ENCODE measurements around the gene SEMA3D.

SEMA3D gene

DNA sequence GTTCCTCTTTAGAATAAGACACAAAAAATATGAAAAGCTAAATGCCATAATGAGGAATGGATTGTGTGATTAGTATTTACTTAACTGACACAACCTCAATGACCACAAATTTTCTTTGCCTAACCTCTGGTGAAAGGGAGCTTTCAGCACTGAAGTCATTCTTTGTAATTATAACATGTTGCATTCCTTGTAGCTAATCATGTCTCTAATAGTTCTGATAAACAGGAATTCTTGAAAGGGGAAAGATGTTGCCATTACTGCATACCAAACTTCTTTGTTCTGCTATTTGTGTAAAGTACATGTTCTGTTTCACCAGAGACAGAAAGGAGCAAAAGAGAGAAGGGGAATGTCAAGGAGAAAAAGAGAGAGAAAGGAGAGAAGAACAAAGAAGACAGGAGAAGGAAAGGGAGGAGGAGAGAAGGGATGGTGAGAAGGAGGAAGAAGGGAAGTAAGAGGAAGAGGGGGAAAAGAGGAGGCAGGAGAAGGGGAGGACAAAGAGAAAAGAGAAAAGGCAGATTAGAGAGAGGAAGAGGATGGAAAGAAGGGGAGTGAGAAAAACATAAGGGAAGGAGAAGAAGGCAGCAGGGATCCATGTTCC is 120.9 kb downstream of the SEMA3D start:
- peak; percentile 11 for DNase-seq (ENCODE audit: low read depth)
- H3K4me3 ChIP-seq (ENCODE audit: low read length): no peak overlapping the region
- TF ChIP-seq, protein P1, sequence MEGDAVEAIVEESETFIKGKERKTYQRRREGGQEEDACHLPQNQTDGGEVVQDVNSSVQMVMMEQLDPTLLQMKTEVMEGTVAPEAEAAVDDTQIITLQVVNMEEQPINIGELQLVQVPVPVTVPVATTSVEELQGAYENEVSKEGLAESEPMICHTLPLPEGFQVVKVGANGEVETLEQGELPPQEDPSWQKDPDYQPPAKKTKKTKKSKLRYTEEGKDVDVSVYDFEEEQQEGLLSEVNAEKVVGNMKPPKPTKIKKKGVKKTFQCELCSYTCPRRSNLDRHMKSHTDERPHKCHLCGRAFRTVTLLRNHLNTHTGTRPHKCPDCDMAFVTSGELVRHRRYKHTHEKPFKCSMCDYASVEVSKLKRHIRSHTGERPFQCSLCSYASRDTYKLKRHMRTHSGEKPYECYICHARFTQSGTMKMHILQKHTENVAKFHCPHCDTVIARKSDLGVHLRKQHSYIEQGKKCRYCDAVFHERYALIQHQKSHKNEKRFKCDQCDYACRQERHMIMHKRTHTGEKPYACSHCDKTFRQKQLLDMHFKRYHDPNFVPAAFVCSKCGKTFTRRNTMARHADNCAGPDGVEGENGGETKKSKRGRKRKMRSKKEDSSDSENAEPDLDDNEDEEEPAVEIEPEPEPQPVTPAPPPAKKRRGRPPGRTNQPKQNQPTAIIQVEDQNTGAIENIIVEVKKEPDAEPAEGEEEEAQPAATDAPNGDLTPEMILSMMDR (IDR thresholded peaks at IDR 0.05; ENCODE audit: insufficient read depth, low read depth, low read length, missing control alignments): no peak

DNA sequence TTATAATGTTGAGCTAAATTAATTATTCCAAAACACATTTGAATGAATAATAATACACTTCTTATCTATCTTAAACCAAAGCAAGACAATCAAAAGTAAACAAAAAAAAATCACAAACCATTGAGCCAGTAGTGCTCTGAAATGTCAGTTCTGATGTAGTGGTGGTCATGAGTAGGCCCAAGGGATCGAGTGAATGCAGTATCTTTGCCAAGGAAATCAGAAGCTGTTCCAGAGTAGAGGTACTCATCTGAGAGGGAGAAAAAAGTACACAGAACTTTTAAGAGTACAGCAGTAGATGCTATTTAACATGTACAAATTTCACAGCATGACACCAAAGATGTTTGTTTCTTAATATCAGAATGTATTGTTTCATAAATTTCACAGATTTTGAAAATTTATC is 121.5 kb downstream of the SEMA3D start:
- TF ChIP-seq, protein P1 (IDR thresholded peaks at IDR 0.05; ENCODE audit: insufficient read depth, low read depth, low read length, missing control alignments): no peak
- no peak overlapping the region for H3K4me3 ChIP-seq (ENCODE audit: low read length)
- DNase-seq (ENCODE audit: low read depth): no peak

DNA sequence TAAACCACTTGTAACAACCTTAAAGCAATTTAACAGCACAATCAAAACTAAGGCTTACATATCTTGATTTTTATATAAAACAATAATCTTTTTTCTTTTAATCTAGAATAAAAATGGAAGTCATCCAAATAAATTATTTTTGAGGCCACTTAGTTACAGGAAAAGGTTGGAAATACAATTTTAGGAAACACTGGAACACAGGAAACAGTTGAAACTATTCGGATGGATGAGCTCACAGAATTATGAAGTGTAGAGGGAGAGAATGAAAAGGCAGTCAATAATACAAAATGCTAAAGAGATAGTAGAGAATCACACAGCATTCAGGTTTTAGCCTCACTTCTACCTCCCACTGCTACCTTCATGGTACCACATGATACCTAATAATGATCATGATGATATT is 124.2 kb downstream of the SEMA3D start:
- H3K4me3 ChIP-seq (ENCODE audit: low read length): no peak overlapping the region
- TF ChIP-seq, protein P1 (IDR thresholded peaks at IDR 0.05; ENCODE audit: insufficient read depth, low read depth, low read length, missing control alignments): no peak
- DNase-seq (ENCODE audit: low read depth): no peak

DNA sequence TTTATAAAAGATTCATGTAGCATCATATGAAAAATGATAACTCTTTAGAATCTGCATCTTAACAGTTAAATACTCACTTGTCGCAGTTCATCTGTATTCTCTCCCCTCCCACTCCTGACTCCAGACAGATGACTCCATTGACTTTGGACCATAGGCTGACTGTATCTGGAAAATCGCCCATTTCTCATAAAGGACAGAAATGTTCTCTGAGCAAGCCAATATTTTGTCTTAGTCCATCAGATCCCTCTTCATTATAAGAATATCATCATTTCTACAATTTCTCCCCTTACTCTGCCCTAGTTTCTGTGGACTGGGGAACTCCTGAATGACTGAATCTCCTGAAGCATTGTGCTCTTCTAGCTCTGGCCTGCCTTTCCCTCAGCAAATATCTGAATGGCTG is 125.4 kb downstream of the SEMA3D start:
- no peak for DNase-seq (ENCODE audit: low read depth)
- TF ChIP-seq, protein P1 (IDR thresholded peaks at IDR 0.05; ENCODE audit: insufficient read depth, low read depth, low read length, missing control alignments): no peak
- no peak overlapping the region for H3K4me3 ChIP-seq (ENCODE audit: low read length)

DNA sequence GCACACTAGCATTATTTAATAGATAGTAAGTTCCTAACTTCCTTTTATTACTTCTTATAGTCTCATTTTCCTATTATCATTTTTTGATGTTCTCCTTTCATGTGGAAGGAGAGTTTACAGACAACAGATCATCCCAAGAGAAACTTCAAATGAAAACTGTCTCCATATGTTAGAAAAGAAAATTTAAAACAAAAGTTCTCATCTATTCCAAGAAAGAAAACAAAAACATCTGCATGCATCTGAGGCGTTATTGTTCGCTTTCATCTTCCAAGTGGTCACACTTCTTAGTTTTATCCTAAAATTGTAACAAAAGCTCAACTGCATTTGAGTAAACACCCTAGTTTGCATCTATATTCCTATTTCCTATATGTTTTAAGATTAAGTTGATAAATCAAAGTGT is 126.2 kb downstream of the SEMA3D start:
- no peak for DNase-seq (ENCODE audit: low read depth)
- no peak overlapping the region for H3K4me3 ChIP-seq (ENCODE audit: low read length)
- TF ChIP-seq, protein P1 (IDR thresholded peaks at IDR 0.05; ENCODE audit: insufficient read depth, low read depth, low read length, missing control alignments): no peak

DNA sequence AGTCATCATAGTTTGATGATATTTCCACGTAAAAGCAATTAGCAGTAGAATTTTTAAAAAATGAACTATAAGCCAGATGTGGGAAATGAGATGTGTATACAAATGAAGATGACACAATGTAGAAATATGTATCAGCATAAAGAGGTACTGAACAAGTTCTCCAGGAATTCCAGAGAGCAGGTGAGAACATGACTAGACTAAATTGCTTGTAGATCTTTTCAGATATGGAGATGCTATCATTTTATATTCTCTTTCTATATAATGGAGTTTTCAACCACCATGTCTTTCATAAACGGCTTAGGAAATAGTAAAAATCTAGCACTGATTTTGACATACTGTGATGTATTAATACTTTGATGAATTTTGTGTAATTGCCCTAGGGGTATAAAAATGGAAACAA is 130.9 kb downstream of the SEMA3D start:
- no peak overlapping the region for H3K4me3 ChIP-seq (ENCODE audit: low read length)
- TF ChIP-seq, protein P1 (IDR thresholded peaks at IDR 0.05; ENCODE audit: insufficient read depth, low read depth, low read length, missing control alignments): no peak
- DNase-seq (ENCODE audit: low read depth): peak; percentile 87

DNA sequence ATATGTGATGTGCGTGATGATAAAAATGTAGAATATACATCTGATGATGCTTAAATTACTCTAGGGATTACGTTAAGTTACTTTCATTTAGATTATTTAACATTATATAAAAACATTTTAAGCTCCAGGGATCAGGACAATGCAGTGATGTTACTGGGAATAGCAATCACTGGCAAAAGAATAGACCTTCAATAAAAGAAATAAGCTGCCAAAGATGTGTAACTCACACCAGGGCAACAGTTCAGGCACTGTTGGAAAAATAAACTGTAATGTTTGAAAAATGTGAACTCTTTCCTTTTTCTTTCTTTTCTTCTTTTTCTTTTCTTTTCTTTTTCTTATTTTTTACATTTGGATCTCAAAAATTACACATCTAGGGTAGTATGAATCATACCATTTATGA is 131.7 kb downstream of the SEMA3D start:
- H3K4me3 ChIP-seq (ENCODE audit: low read length): no peak overlapping the region
- TF ChIP-seq, protein P1 (IDR thresholded peaks at IDR 0.05; ENCODE audit: insufficient read depth, low read depth, low read length, missing control alignments): no peak
- DNase-seq (ENCODE audit: low read depth): no peak
